Raji (cell line): ENCODE results near the gene FAF1.

Experiments used
- POLR2A ChIP-seq: IDR thresholded peaks from 2 replicates; pipeline ENCODE4 v1.6.1; 2011; ENCODE audit warnings: low read depth, low read length, control low read depth; ENCODE audit not compliant: insufficient read depth

Gene FAF1

DNA sequence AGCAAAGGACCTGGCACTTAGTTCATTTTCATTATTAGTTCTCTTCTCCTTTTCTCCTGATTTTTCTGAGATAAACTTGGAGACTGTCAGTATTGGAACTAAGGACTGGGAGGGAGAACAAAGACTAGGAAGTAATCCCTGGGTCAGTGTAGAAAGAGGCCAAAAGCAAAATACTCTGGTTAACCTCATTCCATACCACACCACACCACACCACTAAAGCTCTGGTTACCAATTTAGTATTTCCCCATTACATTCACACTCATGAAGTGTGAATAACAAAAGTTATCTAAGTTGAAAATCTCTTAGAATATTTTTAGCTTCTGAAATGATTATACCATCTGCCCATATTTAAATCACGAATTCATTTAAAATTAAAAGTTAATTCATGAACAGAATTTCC, 467.9 kb downstream of the FAF1 start:
- no peak for TF ChIP-seq POLR2A

DNA sequence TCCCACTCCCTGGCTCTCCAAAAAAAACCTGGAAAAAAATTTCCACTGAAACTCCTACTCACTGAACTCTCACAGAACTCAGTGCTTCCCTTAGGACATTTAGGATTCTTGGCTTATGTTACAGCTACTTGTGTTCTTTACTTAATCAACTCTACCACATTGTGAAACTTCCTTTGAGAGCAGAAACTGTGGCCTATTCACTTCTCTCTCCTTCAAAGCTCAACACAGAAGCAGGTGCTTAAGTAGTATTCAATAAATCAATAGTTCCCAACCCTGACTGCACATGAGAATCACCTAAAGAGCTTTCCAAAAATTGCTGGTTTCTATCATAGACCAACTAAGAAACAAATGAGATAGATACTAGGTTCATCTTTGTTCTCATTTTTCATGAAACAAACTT, 468.9 kb downstream of the FAF1 start:
- TF ChIP-seq POLR2A: no peak

DNA sequence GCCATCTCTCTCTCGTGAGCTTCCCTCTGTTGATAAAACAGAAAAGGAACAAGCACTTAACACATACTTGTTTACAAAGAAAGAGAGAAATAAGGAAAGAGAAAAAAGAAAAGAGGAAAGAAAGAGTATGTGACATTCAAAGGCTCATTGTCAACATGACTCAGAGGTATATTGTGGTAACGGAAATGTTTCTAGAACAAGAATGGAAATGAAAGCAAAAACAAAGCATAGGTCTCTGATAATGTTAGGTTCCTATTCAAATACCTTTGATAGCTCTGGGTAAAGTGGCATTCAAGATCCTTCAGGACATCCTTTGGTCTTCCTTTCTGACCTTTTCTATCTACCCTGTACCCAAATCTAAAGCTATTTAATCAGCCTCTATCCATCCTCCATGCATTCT, 469.4 kb downstream of the FAF1 start:
- TF ChIP-seq POLR2A: no peak

DNA sequence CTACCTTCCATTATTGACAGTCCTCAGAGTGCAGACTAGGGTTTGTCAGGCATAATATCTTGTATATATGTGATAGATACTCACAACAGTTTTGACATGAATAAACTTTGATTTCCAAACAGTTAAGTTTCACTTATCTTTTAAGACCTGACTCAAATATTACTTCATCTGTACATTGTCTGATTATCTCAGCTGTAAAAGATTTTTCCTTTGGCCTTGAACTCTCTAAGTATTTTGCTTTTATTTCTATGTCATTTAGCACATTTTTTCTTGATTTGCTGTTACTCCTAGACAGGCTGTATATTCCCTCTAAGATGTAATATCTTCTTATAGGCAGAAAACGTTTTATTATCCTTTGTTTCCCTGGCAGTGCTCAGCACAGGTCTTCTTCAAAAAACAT, 471.2 kb downstream of the FAF1 start:
- TF ChIP-seq POLR2A: no peak

DNA sequence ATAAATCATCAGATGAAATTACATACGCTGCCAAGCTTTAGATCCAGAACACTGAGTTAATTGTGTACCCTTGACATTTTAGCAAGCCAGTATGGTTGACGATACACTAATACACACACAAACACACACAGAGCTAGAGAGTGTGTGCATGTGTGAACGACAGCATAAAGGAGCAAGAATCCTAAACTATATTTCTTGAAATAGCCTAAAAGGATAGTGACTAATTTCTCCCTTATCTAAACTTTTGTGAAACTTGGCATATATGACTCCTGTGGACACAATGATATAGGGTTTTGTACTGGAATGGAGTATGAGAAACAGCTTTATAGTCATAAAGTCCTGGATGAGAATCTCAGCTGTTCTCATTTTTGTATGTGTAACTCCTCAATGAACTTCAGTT, 471.7 kb downstream of the FAF1 start:
- no peak for TF ChIP-seq POLR2A

DNA sequence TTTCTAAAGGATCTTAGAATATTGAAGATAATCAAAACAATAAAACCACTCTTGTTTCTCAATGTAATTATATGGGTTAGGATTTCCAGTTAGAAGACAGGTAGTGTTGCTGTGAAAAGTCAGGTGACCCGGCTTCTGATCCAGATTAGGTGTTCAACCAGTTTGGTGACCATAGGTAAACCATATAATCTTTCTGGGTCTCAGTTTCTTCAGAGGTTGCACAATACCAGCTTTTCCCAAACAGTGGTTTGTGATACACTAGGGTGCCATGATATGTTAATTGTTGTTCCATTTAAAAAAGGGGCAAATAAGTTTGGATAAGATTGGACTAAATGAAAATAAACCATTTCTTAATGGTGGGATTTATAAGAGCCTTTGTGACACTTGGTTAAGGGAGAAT, 472.3 kb downstream of the FAF1 start:
- no peak for TF ChIP-seq POLR2A

DNA sequence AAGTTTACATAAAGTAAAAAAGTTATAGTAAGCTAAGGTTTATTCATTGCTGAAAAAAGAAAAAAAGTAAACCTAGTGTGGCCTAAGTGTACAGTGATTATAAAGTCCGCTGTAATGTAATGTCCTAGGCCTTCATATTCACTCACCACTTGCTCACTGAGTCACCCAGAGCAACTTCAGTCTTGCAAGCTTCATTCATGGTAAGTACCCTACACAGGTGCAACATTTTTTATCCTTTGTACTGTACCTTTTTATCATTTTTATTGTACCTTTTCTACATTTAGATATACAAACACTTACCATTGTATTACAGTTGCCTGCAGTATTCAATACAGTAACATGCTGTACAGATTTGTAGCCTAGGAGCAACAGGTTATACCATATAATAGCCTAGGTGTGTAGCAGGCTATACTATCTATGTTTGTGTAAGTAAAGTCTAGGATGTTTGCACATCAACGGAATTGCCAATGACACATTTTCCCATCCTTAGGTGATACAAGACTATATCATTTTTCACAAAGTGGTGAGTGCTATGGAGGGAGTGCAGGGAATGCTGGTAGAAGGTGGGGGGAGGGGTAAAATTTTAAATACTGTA, 478.8 kb downstream of the FAF1 start:
- TF ChIP-seq POLR2A: no peak

DNA sequence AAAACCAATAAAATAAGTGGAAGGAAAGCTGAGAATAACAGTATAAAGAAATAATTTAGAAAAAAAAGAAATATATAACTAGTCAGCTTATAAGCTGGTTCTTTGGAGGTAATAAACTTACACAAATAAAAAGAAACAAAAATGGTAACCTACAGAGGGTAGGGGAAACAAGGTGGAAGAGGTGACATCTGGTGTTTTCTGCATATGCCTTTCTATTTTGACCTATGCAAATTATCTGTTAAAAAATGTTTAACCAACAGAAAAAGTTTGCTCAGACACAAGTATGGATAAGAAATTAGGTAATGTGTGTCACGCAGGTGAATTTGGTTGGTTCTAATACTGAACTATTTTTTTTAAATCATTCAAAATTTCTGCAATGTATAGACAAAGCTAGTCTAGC, 483.3 kb downstream of the FAF1 start:
- no peak for TF ChIP-seq POLR2A

DNA sequence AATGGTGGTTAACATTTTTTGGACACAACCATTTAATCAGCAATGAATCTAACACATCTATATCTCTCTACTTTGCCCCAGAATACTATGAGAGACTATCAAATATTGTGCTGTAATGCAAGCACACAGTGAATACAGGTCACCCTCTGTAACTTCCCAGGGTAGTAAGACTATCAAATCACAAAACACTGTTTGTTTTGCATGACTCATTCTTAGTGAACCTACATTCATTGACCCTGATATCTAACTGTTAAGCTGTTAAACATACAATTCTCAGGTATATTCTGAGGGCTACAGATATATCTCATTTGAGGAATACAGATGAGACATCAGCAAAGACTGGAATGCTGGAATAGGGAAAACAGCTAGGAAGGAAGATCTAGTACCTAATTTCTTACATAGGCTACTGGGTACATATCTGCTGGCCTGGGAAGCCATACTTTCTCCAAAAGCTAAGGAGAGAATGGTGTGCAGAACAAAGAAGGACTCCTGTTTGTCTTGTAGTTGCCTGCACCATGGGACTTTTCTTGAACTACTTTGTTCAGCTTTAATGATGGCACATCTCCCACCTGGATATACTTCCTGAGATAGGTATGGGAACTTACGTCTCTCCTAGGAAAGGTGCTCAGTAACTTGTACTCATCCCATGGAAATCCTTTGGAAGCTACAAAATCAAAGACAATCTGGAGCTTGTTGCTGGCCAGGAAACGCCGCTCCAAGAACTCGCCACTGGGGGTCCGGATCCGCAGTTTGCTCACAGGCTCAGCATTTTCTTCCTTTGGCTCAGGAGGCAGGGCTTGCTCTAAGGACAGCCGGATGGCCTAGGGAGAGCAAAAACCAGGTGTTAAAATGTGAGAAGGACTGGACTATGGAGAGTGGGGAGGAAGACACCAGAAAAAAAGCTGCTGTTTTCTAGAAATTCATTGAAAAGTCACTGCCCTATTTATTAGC, 484.9 kb downstream of the FAF1 start:
- TF ChIP-seq POLR2A: no peak

DNA sequence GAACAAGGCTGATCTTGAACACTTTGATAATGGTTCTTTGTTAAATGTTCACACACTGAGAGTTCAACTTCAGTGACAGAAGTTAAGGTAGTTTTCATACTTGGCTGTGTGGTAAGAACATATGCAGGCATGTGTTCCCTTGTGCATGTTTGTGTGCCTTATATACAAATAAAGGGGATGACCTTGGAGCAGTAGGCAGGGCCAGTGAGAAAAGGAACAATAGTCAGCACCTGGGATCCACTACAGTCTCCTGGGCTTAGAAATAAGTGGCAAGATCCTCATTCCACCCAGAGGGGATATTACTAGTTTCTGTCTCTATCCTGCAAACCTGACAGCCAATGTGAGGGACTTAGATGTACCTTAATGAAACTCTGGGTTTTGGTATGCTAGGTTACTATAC, 486.6 kb downstream of the FAF1 start:
- no peak for TF ChIP-seq POLR2A

DNA sequence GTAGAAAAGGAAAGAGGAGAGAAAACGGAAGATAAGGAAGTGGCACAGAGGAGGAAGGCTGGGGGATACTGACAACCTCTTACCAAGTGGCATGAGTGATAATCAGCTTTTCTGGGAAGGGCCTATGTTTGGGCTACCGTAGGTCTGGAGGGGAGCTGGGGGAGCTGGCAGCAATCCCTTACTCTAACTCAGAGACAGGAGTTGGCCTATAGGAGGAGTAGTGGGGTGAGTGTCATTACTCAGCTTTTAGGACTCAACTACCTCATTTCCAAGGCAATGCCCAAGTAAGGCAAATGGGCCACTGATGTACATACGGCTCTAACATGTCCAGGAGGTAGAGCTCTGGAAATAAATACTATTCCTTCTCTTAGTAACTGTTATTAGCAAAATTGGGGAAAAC, 488.1 kb downstream of the FAF1 start:
- no peak for TF ChIP-seq POLR2A

DNA sequence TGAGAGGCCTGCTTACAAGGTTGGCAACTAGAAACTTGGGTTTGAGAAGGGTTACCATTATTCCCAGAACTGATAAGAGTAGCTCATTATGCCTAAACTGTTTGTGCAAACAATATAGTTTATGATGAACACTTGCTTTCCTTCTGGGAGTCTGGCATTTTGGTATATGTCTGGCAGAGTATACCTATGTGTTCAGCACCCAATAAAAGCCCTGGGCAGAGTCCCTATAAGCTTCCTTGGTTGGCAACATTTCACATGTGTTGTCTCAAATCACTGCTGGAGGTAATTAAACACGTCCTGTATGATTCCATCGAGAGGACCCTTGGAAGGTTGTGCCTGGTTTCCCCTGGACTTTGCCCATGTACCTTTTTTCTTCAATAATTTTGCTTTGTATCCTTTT, 497.1 kb downstream of the FAF1 start:
- no peak for TF ChIP-seq POLR2A

DNA sequence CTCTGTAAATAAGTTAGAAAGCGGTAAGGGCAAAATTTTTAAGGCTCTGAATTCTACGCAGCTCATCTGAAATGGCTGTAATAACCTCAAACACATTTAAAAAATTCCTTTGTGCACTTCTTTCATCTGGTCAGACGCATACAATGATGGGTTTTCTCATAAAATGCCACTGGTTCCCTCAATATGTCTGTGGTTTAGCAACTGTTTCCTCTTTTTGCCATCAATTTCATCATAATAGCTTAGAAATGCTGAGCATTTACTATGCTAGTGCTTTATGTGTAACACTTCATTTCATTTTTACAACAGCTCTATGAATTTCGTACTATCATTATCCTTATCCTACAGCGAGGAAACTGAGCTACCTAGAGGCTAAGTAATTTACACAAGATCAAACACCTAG, 501.6 kb downstream of the FAF1 start:
- TF ChIP-seq POLR2A: no peak

DNA sequence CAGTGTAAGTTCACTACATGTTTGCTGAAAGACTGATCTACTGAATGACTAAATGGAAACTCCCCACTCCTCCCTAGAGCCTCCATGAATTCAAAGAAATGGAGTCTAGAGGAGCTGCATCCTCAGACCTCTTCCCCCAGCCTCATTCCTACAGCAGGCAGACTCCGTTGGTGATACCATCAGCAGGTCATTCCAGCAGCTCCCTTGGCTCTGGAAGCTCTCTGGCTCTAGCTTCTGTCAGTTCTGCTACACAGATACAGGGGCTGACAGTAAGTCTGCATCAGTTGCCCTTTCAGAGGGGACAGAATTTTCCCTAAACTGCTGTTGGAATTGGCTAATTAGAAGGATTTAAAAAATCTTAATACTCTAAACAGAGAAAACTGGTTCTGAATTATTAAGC, 505.2 kb downstream of the FAF1 start:
- no peak for TF ChIP-seq POLR2A

DNA sequence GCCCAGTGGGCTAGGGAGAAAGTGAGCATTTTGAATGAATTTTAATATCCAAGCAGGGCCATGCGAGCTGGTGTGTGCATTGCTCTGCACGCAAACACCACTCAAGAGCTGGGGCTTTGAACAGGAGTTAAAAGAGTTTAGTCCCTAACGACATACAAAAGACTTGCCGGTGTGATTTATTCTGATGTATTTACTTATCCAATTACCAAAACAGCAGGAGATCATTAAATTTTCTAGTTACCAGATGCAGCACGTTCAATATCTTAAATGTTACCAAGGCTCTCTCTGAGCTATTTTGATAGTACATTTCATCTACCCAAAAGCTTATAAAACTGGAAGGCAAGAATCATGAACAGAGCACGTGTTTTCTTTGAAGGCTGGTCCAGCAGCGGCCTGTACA, 506.8 kb downstream of the FAF1 start:
- TF ChIP-seq POLR2A: no peak

DNA sequence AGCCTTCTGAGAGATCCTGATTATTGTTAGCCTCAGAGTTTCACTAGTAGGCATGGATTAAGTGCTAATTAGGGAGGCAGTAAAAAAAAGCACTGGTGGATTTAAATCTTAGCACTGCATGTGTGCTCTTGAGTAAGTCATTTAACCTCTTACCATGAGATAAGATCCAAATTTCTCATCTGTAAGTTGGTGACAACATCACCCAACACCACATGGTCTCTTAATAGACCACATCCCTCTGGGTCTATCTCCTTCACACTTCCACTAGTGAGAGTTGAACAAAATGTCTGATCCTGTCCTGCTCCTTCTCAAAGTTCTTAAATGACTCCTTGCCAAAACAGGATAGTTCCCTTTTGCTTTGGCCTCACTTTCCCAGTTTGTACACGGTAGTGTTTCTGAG, 507.4 kb downstream of the FAF1 start:
- TF ChIP-seq POLR2A: no peak

DNA sequence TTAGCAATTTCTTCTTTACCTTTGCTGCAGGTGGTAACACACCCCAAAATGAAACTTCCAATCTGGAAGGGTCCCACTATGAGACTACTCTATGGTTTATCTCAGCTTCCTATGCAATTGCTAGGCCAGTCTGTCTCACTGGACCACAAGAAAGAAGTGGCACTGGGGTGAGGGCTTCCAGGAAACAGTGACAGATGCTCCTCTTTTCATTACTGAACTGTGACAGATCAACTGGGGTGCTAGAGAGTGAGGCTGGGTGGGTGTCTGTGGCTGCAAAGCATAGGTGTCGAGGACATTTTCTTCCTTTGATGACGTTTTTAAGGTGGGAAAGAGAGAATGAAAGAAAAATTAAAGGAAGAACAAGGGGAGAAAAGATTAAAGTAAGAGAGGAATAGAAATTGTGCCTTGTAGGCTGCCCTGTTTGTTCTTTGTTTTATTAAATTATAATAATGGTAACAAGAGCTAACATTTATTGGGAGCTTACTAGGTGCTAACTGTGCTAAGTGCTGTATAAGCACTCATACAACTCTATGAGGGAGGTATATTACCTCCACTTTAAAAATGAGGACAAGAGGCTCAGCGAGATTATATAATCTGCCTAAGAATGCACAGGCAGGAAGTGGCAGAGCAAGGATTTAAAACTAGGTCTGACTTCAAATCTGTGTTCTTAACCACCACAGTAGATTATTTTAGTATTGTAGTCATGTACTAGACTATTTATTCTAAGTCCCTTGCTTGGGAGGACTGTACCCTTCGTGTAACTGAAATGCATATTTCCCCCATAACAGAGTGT, 509.0 kb downstream of the FAF1 start:
- TF ChIP-seq POLR2A: no peak

DNA sequence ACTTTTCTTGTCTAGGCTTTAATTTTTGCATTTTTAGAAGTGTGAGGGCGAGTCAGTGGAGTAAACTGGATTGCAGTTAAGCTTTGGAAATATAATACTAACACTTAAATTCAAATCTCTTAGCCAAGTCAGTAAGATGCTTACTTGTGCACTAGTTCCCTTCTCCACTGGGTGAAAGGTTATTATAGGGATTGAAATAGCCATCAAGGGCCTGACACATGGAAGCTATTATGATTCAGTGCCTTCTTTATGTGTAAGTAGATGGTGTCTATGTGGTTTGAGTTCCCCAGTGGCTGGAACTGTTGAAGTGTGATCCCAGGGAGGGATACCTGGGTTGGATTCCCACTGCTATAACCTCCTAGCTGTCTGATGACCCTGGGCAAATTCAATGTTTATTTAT, 512.1 kb downstream of the FAF1 start:
- no peak for TF ChIP-seq POLR2A
